ENCODE measurements around the gene AP2M1. TPM values are rescaled to one million over a fixed set of nuclear protein-coding genes. Genes with fewer than 3 reads are reported as not detected.

The AP2M1 gene
- total and polyA plus RNA-seq, 2 of the 8 experiments (the other 6 are each of a cell fraction or from before 2014, with no cell fraction given): 403 to 454 TPM

GRCh38 chr3:184174284-184174645 lies 390 bp upstream of the AP2M1 start:
- no peak overlapping the region for H3K4ac ChIP-seq (replicated peaks; ENCODE audit: insufficient read length, low read depth, low read length)
- DNase-seq (ENCODE audit: low read depth in 1 of 2, low spot score in 2 of 2): no peak
- H3K36me3 ChIP-seq (ENCODE audit: control insufficient read depth in 2 of 4, insufficient read depth in 4 of 4, low read length in 3 of 4): peaks cover 17 to 34% (median 26%) of the 10 kb centered on the region in 4 experiments
- H2BK12ac ChIP-seq (ENCODE audit: low read depth, low read length): no peak overlapping the region
- no peaks in the 10 kb centered on the region for H3K9me3 ChIP-seq (ENCODE audit: insufficient read depth in 2 of 2, low read depth in 1 of 2, low read length in 1 of 2)
- no peaks in the 10 kb centered on the region for H3K27me3 ChIP-seq (replicated peaks in 1 of 4; ENCODE audit: control insufficient read depth in 3 of 4, extremely low read depth in 1 of 4, insufficient read depth in 3 of 4, low read length in 3 of 4)
- H2BK5ac ChIP-seq (ENCODE audit: low read depth, low read length): no peak overlapping the region
- H3K4me1 ChIP-seq (replicated peaks in 1 of 4; ENCODE audit: control insufficient read depth in 3 of 4, insufficient read depth in 4 of 4, low read length in 3 of 4): peaks cover 0 to 23% (median 15%) of the 10 kb centered on the region in 4 experiments; a peak in 6 of 7 replicates
- ChIA-PET POLR2A (ENCODE audit: partially characterized antibody) (interaction anchor here (0.6 to 2.6 kb wide), 9 partner anchors 10 to 87 kb away, joined by 3 to 16 read pairs (median 6); partner anchors contain the start of genes ABCF3, DVL3 and EIF2B5), CTCF (ENCODE audit: partially characterized antibody) (interaction anchor here (1.1 to 2.1 kb wide), 7 partner anchors 22 to 278 kb away, joined by 3 to 7 read pairs (median 3); partner anchors contain the start of gene EEF1AKMT4)
- no peak overlapping the region for H3K56ac ChIP-seq (replicated peaks; ENCODE audit: insufficient read length, low read depth, low read length)
- H2AFZ ChIP-seq (ENCODE audit: low read length): no peak overlapping the region
- peaks cover 13% of the 10 kb centered on the region for H3K79me1 ChIP-seq (ENCODE audit: low read depth, low read length)
- FAIRE-seq: no peak
- peaks cover 8% of the 10 kb centered on the region for H3K23me2 ChIP-seq (ENCODE audit: low read depth, low read length)
- H2AK5ac ChIP-seq (ENCODE audit: low read depth, low read length): no peak overlapping the region
- no peak overlapping the region for H4K8ac ChIP-seq (ENCODE audit: extremely low read depth, insufficient read depth, low read length)
- H2BK120ac ChIP-seq (replicated peaks; ENCODE audit: low read depth, low read length): no peak overlapping the region
- no peak overlapping the region for H4K91ac ChIP-seq (replicated peaks; ENCODE audit: insufficient read length, low read length)
- H3K9ac ChIP-seq (replicated peaks in 1 of 4; ENCODE audit: extremely low read depth in 1 of 4, low read depth in 3 of 4, low read length in 3 of 4): no peak overlapping the region
- no peak overlapping the region for H4K5ac ChIP-seq (ENCODE audit: insufficient read length, low read depth, low read length)
- H3K79me2 ChIP-seq (ENCODE audit: control insufficient read depth in 1 of 2, insufficient read depth in 2 of 2, low read length in 2 of 2): peaks cover 0 to 37% of the 10 kb centered on the region in 2 experiments; a peak in 2 of 4 replicates
- no peak overlapping the region for H2BK15ac ChIP-seq (ENCODE audit: low read length)
- no peak overlapping the region for H3K27ac ChIP-seq (ENCODE audit: low read depth, low read length)
- no peak overlapping the region for H2BK20ac ChIP-seq (ENCODE audit: low read length)
- peaks cover 0 to 13% of the 10 kb centered on the region in 2 experiments for H4K20me1 ChIP-seq (replicated peaks in 1 of 2; ENCODE audit: control insufficient read depth in 1 of 2, insufficient read depth in 2 of 2, low read length in 2 of 2)
- WGBS, 2 experiments (ENCODE audit: extremely low coverage in 1 of 2, insufficient coverage in 1 of 2, insufficient read length in 1 of 2, insufficient replicate concordance in 2 of 2, low coverage in 1 of 2, low lambda C conversion rate in 2 of 2, missing lambda C conversion rate in 1 of 2): 22% methylated on average over 3 of the region's 4 CpGs; no CpG with 5 or more reads in 1 of the 2 experiments
- no peak overlapping the region for H3K23ac ChIP-seq (ENCODE audit: insufficient read length)
- no peak overlapping the region for H3K4me3 ChIP-seq (ENCODE audit: extremely low read depth in 1 of 4, insufficient read depth in 2 of 4, low read depth in 3 of 4, low read length in 4 of 4)
- no peak overlapping the region for H3K14ac ChIP-seq (ENCODE audit: insufficient read length)
- H3K18ac ChIP-seq (ENCODE audit: extremely low read depth, low read length): no peak overlapping the region
- peak overlapping the region in 1 of 2 experiments; percentile 91; a peak in 2 of 4 replicates for H3K4me2 ChIP-seq (ENCODE audit: insufficient read depth in 1 of 2, low read depth in 2 of 2, low read length in 2 of 2)
- TF ChIP-seq EP300 (IDR thresholded peaks at IDR 0.05; ENCODE audit: borderline replicate concordance in 1 of 2, low read depth in 2 of 2, low read length in 2 of 2) (no peak), POLR2A (IDR thresholded peaks at IDR 0.05; ENCODE audit: control extremely low read depth in 1 of 2, low read depth in 2 of 2, low read length in 2 of 2) (no peak), PHF8 (conservative IDR thresholded peaks at IDR 0.05; ENCODE audit: low read depth, low read length) (no peak), RXRA (IDR thresholded peaks at IDR 0.05; ENCODE audit: insufficient read depth, low read depth, low read length) (no peak), NANOG (IDR thresholded peaks at IDR 0.05; ENCODE audit: insufficient read depth, low read depth, low read length, poor library complexity, severe bottlenecking) (no peak), SRF (IDR thresholded peaks at IDR 0.05; ENCODE audit: low read depth, low read length) (no peak), ZNF274 (IDR thresholded peaks at IDR 0.05; ENCODE audit: borderline replicate concordance, extremely low read depth, low read length) (no peak), ATF3 (IDR thresholded peaks at IDR 0.05; ENCODE audit: insufficient read depth, low read depth, low read length) (no peak), CBX5 (IDR thresholded peaks at IDR 0.05; ENCODE audit: low read depth, low read length) (no peak), TCF12 (IDR thresholded peaks at IDR 0.05; ENCODE audit: low read depth, low read length) (no peak), FOSL1 (IDR thresholded peaks at IDR 0.05; ENCODE audit: insufficient read depth, low read depth, low read length) (no peak), KDM5A (IDR thresholded peaks at IDR 0.05; ENCODE audit: low read length) (no peak), BRCA1 (IDR thresholded peaks at IDR 0.05; ENCODE audit: low read depth, low read length) (no peak), KDM1A (IDR thresholded peaks at IDR 0.05; ENCODE audit: borderline replicate concordance, low read length) (no peak)
